Fibroblast of villous mesenchyme (primary cell): ENCODE measurements around the gene PARD3. TPM values are rescaled to one million over a fixed set of nuclear protein-coding genes. Genes with fewer than 3 reads are reported as not detected.
"Not testable (repeated sequence)": the region's sequence is repeated elsewhere in the genome, so short reads cannot be mapped to it uniquely, and the experiment has no call there.

Source experiments
- DNase-seq: peaks from one replicate; pipeline ENCODE4 v3.0.0-alpha.2; 2010; ENCODE audit warnings: low read depth
- H3K4me3 ChIP-seq: 2 replicates; pipeline ENCODE4 v1.5.1; 2011; ENCODE audit warnings: low read depth, mild to moderate bottlenecking, low read length
- CTCF ChIP-seq: IDR thresholded peaks from 2 replicates; pipeline ENCODE4 v1.5.1; 2012; ENCODE audit warnings: low read depth, mild to moderate bottlenecking, low read length; ENCODE audit not compliant: insufficient read depth
- total RNA-seq: library from RNA; depleted of rRNA; stranded (reverse); fragments of >200 nt; gene quantifications from 2 replicates; pipeline ENCODE4 v1.2.3, GENCODE V29; 2012

The PARD3 gene
- total RNA-seq, 1 donor: 44.0 TPM

- TF ChIP-seq CTCF: no peak
- no peak for DNase-seq
- no peak overlapping the region for H3K4me3 ChIP-seq
Observed at GRCh38 chr10:34272316-34272715, 542.8 kb downstream of the PARD3 start.

- H3K4me3 ChIP-seq, DNase-seq: not testable (repeated sequence)
Observed at GRCh38 chr10:34268410-34268809, 546.7 kb downstream of the PARD3 start.

GRCh38 chr10:34262985-34263384 lies 552.1 kb downstream of the PARD3 start:
- TF ChIP-seq CTCF: peak; percentile 21
- no peak overlapping the region for H3K4me3 ChIP-seq
- DNase-seq: peak; percentile 22

GRCh38 chr10:34260904-34261303 lies 554.2 kb downstream of the PARD3 start:
- DNase-seq: no peak
- H3K4me3 ChIP-seq: no peak overlapping the region
- TF ChIP-seq CTCF: no peak

GRCh38 chr10:34256216-34256615 lies 558.9 kb downstream of the PARD3 start:
- no peak for DNase-seq
- no peak overlapping the region for H3K4me3 ChIP-seq
- TF ChIP-seq CTCF: no peak

GRCh38 chr10:34255035-34255434 lies 560.1 kb downstream of the PARD3 start:
- no peak overlapping the region for H3K4me3 ChIP-seq
- TF ChIP-seq CTCF: no peak
- DNase-seq: no peak

- no peak for TF ChIP-seq CTCF
- peak; percentile 31 for DNase-seq
- H3K4me3 ChIP-seq: no peak overlapping the region
Observed at GRCh38 chr10:34254596-34254995, 560.5 kb downstream of the PARD3 start.
